GM18873 (cell line): ENCODE results near the gene BATF3.
"Not testable (repeated sequence)": the region's sequence is repeated elsewhere in the genome, so short reads cannot be mapped to it uniquely, and the experiment has no call there.

Source experiments
- ATAC-seq: cut with Tn5 transposase; IDR thresholded peaks from one replicate; pipeline ENCODE4 v1.9.1; 2021; ENCODE audit warnings: mild to moderate bottlenecking, moderate library complexity, moderate number of reproducible peaks; ENCODE audit not compliant: unreplicated experiment, low FRiP score

BATF3 gene

GRCh38 chr1:212699625-212700222 lies at the start of gene BATF3:
TSS of gene BATF3 (minus strand) at chr1:212699840. CDS start at chr1:212699762, 78 bp downstream.
- ATAC-seq: no peak

- no peak for ATAC-seq
Observed at GRCh38 chr1:212746546-212746945, 46.9 kb upstream of the BATF3 start.

GRCh38 chr1:212745303-212745702 lies 45.7 kb upstream of the BATF3 start:
- ATAC-seq: no peak

GRCh38 chr1:212743901-212744475 lies 44.3 kb upstream of the BATF3 start:
- ATAC-seq: no peak

GRCh38 chr1:212738330-212738729 lies 38.7 kb upstream of the BATF3 start:
- ATAC-seq: no peak

- no peak for ATAC-seq
Observed at GRCh38 chr1:212737559-212737958, 37.9 kb upstream of the BATF3 start.

- ATAC-seq: no peak
Observed at GRCh38 chr1:212733109-212733508, 33.5 kb upstream of the BATF3 start.

- no peak for ATAC-seq
Observed at GRCh38 chr1:212731630-212732029, 32.0 kb upstream of the BATF3 start.

GRCh38 chr1:212728606-212729005 lies 29.0 kb upstream of the BATF3 start:
- ATAC-seq: no peak

- ATAC-seq: no peak
Observed at GRCh38 chr1:212727386-212728181, 27.9 kb upstream of the BATF3 start.

GRCh38 chr1:212724679-212725078 lies 25.0 kb upstream of the BATF3 start:
- ATAC-seq: not testable (repeated sequence)

- ATAC-seq: no peak
Observed at GRCh38 chr1:212722270-212722957, 22.8 kb upstream of the BATF3 start.

- ATAC-seq: no peak
Observed at GRCh38 chr1:212721388-212722247, 22.0 kb upstream of the BATF3 start.

- ATAC-seq: no peak
Observed at GRCh38 chr1:212719633-212720032, 20.0 kb upstream of the BATF3 start.

- ATAC-seq: no peak
Observed at GRCh38 chr1:212718499-212718898, 18.9 kb upstream of the BATF3 start.

- no peak for ATAC-seq
Observed at GRCh38 chr1:212716161-212716560, 16.5 kb upstream of the BATF3 start.

- no peak for ATAC-seq
Observed at GRCh38 chr1:212713465-212714136, 14.0 kb upstream of the BATF3 start.

- no peak for ATAC-seq
Observed at GRCh38 chr1:212712451-212713303, 13.0 kb upstream of the BATF3 start.

GRCh38 chr1:212711974-212712373 lies 12.3 kb upstream of the BATF3 start:
- not testable (repeated sequence) for ATAC-seq
